GM21526 (cell line): Measurements from ENCODE around the gene GPR180.
"Not testable (repeated sequence)": the region's sequence is repeated elsewhere in the genome, so short reads cannot be mapped to it uniquely, and the experiment has no call there.

ENCODE experiments used
- ATAC-seq: cut with Tn5 transposase; IDR thresholded peaks from one replicate; pipeline ENCODE4 v1.9.1; 2021; ENCODE audit warnings: moderate library complexity; ENCODE audit not compliant: unreplicated experiment, low FRiP score

GPR180 gene

DNA sequence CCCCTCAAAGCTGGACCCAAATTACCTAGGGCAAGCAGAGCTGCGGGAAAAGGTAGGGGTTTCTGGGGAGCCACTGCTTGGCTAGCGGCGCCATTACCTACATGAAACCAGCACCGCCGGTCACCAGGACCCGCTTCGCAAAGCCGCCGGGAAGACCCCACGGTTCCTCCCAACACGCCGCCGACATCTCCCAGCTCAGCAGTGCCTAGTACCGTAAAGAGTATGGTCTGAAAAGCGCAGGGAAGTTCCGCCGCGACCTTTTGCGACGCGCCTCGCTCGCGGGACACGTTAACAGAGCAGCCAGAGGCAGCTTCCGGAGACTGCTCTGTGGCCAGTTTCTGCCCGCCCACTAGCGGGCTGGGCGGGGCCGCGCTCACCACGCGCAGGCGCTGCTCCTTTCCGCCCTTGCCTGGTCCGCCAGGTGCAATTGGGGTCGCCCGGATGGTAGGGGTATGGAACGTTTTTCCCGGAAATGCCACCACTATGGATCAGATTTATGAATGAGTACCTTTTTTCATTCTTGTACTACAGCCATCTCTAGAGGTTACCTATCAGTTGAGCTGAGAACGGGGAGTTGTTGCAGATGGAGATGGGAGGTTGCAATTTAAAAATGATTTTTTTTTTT, 5.6 kb upstream of the GPR180 start, which contains the start of gene TGDS:
Gene TGDS (minus strand): TSS at position 203 of the 625 bp plus-strand sequence. CDS start 16 bp downstream, at position 187.
- ATAC-seq = peak; percentile 97

GRCh38 chr13:94596575-94596971, 5.1 kb upstream of the GPR180 start:
- ATAC-seq = no peak

DNA sequence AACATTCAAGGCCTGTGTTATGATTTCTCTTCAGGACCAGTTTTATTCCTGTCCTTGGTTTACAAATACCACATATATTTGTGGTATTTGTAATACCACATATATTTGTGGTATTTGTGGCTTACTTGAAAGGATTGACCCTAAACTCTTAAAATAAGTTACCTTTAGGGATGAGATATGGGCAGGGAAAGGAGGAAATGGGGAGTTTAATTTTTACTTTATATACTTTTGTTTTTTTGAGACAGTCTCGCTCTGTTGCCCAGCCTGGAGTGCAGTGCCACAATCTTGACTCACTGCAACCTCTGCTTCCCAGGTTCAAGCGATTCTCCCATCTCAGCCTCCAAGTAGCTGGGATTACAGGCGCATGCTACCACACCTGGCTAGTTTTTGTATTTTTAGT, 3.4 kb upstream of the GPR180 start:
- ATAC-seq = no peak

DNA sequence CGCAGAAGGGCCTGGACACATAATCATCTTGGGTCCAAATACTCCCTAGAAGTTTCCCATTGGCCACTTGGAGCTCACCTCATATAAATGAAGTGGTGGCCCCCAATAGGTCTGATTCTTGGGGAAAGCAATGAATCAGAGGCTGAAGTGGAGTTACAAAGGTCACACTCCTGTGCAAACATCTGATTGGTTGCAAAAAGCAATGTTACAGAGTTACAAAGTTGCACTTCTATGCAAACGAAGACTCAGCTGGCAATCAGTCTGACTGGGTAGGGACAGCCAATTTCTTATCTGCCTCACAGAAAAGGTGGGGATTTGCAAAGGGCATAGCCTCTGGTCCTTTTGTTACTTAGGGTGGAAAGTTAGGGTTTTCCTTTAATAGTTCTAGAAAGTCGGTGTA, 1.8 kb upstream of the GPR180 start:
- no peak for ATAC-seq

GRCh38 chr13:94602467-94602866, 810 bp downstream of the GPR180 start:
- no peak for ATAC-seq

DNA sequence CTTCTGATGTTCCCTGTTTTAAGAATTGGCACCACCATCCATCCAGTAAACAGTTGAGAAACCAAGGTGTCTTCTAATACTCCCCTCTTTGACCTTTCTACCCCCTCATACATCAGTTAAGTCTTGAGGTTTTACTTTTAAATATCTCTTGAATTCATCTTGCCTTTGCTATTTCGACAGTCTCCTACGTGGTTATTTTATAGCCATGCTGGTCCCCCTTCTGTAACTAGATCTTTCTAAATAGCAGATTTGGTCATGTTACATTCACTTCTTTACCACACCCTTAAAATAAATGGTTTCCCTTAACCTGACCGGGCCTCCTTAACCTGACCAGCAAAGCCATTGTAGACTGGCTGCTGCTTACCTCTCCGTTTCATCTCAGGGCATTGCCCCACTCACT, 5.4 kb downstream of the GPR180 start:
- no peak for ATAC-seq

- no peak for ATAC-seq
Measured at GRCh38 chr13:94607939-94608338, 6.3 kb downstream of the GPR180 start.

- ATAC-seq = no peak
Measured at GRCh38 chr13:94608586-94608985, 6.9 kb downstream of the GPR180 start.

DNA sequence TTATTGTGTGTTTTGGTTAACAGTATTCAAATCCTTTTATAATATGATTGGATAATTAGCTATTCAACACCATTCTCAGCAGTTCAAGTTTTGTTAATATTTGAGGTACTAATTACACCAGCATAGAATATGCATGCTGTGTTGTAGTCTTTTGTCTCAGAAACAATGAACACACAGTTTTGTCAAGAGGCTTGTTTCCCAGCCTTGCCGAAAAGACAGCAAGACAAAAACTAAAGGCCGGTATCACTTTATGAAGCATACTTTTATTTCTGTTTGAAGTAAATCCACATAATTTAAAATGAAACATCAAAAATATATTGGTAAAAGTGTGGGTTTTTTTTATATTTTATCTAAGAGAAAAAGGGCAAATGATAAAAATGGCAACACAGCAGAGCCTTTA, 7.5 kb downstream of the GPR180 start:
- no peak for ATAC-seq

DNA sequence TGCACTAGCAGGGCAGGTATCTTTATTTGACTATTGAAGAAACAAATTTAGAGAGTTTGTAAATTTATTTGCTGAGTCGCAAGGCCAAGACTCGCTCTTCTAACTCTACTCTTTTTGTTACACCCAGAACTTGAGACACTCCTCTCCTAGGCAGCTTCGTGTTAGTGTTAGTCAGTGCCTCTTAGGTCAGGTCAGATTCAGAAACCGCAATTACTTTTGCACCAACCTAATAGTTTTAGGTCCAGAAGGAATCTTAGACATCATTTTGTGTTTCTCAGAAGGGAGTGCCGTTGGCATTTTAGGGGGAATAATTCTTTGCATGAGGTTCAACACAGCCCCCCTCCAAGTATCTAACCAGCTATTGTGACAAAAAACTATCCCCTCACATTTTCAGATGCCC, 8.8 kb downstream of the GPR180 start:
- no peak for ATAC-seq

- ATAC-seq = no peak
Measured at GRCh38 chr13:94612050-94612449, 10.4 kb downstream of the GPR180 start.

- ATAC-seq = no peak
Measured at GRCh38 chr13:94613051-94613450, 11.4 kb downstream of the GPR180 start.

DNA sequence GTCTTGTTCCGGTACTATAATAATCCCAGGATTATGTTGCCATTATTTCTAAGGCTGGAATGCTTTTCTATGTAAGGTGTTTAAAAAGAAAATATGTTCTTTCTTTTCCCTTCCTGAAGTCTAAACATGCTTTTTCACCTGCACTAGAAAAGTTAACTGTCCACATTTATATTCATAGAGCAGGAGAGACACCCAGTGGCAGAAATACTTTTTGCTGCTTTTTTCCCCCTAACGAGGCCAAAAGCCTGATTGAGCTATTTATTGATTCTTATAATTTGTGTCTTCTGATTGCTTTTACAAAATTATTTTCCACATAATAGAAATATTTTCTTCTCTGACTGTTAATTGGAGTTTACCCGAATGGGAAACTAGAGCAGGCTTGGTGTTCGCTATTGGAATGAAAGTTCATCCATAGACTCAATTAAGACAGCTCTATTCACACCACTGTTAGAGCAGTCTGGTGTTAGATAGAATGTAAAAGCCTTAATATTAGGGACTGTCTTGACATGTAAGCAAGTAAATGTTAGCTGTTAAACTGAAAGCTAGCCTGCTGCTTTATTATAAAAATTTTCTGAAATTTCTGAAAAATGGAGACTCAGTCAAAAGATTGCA, 15.8 kb downstream of the GPR180 start:
- ATAC-seq = no peak

GRCh38 chr13:94620286-94620896, 18.7 kb downstream of the GPR180 start:
- peak; percentile 86 for ATAC-seq

DNA sequence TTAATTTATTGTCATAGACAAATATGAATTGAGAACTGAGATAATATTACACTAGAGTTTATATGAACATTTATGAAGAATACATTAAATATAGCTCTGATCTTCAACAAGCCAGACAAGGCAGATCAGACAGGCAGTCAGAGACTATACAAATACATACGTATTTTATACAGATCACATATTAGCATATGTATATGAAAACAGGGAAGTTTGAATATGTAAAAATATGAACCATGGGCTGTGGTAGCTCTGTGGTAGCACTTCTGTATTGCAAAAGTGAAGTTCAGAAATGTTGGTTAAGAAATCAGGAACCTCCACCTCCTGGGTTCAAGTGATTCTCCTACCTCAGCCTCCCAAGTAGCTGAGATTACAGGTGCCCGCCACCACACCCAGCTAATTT, 20.7 kb downstream of the GPR180 start:
- no peak for ATAC-seq

- no peak for ATAC-seq
Measured at GRCh38 chr13:94623316-94623715, 21.7 kb downstream of the GPR180 start.

DNA sequence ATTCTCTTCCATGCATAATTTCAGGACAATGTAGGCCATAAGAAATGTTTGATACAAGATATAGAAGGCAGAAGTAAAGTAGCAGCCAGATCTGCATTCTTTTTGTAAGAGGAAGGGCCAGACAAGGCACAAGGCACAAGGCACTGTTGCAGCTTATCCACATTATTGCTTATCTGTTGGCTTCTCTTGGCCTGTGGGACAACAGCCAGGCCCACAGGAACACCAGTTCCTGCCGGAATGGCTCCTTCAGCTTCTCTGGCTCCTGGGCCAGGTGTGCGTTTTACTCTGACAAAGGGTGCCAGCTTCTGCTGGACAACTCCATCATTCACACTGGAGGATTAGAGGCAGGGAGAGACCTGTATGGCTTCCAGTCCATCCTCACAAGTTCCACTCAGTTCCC, 29.2 kb downstream of the GPR180 start:
- ATAC-seq = no peak

DNA sequence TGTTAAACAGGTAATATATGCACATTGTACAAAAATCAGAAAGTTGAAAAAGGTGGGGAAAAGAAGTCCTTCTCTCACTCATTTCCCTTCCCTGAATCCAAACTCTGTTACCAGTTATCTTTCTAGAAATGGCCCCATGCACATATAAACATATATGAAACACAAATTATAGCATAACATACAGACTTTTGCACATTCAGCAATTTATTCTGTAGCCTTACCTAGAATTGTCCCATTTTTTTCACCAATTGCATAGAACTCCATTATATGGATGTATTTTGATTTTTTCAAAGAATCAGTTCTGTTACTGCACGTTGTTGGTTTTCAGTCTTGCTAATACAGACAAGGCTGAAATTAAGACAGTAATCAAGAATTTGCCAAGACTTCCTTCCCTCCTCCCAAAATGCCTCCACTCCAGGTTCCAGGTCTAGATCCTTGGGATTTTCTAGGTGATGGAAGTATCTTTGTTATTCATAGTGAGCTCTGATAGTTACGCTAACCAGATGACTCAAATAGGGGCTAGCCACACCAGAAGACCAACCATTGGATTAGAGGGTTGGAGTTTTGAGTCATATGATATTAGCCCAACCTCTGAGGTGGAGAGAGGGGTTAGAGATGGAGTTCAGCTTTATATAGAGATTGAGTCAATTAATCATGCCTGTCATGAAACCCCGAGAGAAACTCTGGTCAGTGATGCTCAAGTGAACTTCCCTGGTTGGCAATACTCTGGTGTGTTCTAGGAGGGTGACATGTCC, 30.7 kb downstream of the GPR180 start:
- no peak for ATAC-seq

DNA sequence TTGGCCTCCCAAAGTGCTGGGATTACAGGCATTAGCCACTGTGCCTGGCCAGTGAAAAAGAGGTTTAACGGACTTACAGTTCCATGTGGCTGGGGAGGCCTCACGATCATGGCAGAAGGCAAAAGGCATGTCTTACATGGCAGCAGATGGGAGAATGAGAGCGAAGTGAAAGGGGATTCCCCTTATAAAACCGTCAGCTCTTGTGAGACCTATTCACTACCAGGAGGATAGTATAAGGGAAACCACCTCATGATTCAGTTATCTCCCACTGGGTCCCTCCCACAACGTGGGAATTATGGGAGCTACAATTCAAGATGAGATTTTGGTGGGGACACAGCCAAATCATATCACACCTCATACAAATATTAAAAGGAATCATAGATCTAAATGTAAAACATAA, 34.4 kb downstream of the GPR180 start:
- not testable (repeated sequence) for ATAC-seq

DNA sequence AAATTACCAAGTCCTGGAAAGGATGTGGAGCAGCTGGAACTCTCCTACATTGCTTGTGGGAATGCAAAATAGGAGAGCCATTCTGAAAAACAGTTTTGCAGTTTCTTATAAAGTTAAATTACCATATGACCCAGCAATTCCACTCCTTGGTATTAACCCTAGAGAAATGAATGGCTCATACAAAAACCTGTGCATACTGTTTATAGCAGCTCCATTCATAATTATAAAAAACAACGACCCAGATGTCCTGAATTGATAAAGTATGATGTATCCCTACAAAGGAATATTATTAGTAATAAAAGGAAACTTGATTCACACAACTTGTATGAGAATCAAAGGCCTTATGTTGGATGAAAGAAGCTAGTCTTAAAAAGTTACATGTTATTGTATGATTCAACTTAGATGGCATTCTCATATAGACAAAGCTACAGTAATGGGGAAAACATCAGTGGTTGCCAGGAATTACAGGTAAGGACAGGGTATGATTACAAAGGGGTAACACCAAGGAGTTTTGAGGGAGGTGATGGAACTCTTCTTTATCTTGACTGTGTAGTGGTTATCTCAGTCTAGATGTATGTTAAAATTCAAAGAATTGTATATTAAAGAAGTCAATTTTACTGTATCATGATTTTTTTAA, 35.4 kb downstream of the GPR180 start:
- no peak for ATAC-seq

- not testable (repeated sequence) for ATAC-seq
Measured at GRCh38 chr13:94637677-94638076, 36.0 kb downstream of the GPR180 start.
